ENCODE measurements around the gene EIF3M. TPM values are rescaled to one million over a fixed set of nuclear protein-coding genes. Genes with fewer than 3 reads are reported as not detected.

The EIF3M gene
- polyA plus RNA-seq, 1 of the 3 experiments (the other 2 are of a cell fraction), result 359 TPM

DNA sequence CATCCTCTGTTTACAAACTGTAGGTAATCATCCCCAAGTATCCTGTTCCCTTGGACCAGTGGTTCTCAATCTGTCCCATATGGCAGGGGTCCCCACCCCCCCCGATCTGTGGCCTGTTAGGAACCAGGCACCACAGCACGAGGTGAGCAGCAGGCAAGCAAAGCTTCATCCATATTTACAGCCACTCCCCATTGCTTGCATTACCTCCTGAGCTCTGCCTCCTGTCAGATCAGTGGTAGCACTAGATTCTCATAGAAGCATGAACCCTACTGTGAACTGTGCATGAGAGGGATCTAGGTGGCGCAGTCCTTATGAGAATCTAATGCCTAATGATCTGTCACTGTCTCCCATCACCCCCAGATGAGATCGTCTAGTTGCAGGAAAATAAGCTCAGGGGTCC is 33.4 kb upstream of the EIF3M start:
- no peaks in the 10 kb centered on the region for H3K9me2 ChIP-seq
- no peaks in the 10 kb centered on the region for H3F3A ChIP-seq (replicated peaks; ENCODE audit: insufficient read depth)
- ChIA-PET POLR2A (no interaction called here), CTCF (no interaction called here)
- no peak overlapping the region for H3K9ac ChIP-seq
- no peaks in the 10 kb centered on the region for H4K20me1 ChIP-seq (ENCODE audit: insufficient read depth)
- no peaks in the 10 kb centered on the region for H3K9me3 ChIP-seq
- DNase-seq, result no peak
- TF ChIP-seq TAF1 (IDR thresholded peaks at IDR 0.05; ENCODE audit: borderline replicate concordance, low read depth, low read length), result no peak
- no peak for TF ChIP-seq POLR2AphosphoS5 (IDR thresholded peaks at IDR 0.05; ENCODE audit: low read depth, low read length)
- no peak for TF ChIP-seq SIN3A (IDR thresholded peaks at IDR 0.05; ENCODE audit: borderline replicate concordance, low read depth, low read length)
- TF ChIP-seq YY1 (IDR thresholded peaks at IDR 0.05; ENCODE audit: low read depth), result no peak
- TF ChIP-seq NFIC (IDR thresholded peaks at IDR 0.05; ENCODE audit: borderline replicate concordance), result no peak
- TF ChIP-seq, protein P1, sequence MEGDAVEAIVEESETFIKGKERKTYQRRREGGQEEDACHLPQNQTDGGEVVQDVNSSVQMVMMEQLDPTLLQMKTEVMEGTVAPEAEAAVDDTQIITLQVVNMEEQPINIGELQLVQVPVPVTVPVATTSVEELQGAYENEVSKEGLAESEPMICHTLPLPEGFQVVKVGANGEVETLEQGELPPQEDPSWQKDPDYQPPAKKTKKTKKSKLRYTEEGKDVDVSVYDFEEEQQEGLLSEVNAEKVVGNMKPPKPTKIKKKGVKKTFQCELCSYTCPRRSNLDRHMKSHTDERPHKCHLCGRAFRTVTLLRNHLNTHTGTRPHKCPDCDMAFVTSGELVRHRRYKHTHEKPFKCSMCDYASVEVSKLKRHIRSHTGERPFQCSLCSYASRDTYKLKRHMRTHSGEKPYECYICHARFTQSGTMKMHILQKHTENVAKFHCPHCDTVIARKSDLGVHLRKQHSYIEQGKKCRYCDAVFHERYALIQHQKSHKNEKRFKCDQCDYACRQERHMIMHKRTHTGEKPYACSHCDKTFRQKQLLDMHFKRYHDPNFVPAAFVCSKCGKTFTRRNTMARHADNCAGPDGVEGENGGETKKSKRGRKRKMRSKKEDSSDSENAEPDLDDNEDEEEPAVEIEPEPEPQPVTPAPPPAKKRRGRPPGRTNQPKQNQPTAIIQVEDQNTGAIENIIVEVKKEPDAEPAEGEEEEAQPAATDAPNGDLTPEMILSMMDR (IDR thresholded peaks at IDR 0.05), result no peak
- no peak for TF ChIP-seq FOSL2 (IDR thresholded peaks at IDR 0.05; ENCODE audit: borderline replicate concordance, low read depth)
- no peak for TF ChIP-seq CHD2 (IDR thresholded peaks at IDR 0.05; ENCODE audit: low read length, partially characterized antibody)
- TF ChIP-seq, protein P2, sequence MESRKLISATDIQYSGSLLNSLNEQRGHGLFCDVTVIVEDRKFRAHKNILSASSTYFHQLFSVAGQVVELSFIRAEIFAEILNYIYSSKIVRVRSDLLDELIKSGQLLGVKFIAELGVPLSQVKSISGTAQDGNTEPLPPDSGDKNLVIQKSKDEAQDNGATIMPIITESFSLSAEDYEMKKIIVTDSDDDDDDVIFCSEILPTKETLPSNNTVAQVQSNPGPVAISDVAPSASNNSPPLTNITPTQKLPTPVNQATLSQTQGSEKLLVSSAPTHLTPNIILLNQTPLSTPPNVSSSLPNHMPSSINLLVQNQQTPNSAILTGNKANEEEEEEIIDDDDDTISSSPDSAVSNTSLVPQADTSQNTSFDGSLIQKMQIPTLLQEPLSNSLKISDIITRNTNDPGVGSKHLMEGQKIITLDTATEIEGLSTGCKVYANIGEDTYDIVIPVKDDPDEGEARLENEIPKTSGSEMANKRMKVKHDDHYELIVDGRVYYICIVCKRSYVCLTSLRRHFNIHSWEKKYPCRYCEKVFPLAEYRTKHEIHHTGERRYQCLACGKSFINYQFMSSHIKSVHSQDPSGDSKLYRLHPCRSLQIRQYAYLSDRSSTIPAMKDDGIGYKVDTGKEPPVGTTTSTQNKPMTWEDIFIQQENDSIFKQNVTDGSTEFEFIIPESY (IDR thresholded peaks at IDR 0.05; ENCODE audit: borderline replicate concordance, low read depth), result no peak
- TF ChIP-seq GATA2 (CRISPR knock-in tag; IDR thresholded peaks at IDR 0.05), result no peak
- TF ChIP-seq, protein P3, sequence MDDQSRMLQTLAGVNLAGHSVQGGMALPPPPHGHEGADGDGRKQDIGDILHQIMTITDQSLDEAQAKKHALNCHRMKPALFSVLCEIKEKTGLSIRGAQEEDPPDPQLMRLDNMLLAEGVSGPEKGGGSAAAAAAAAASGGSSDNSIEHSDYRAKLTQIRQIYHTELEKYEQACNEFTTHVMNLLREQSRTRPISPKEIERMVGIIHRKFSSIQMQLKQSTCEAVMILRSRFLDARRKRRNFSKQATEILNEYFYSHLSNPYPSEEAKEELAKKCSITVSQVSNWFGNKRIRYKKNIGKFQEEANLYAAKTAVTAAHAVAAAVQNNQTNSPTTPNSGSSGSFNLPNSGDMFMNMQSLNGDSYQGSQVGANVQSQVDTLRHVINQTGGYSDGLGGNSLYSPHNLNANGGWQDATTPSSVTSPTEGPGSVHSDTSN (IDR thresholded peaks at IDR 0.05), result no peak
- no peak for TF ChIP-seq NRF1 (IDR thresholded peaks at IDR 0.05; ENCODE audit: low read depth, low read length)
- no peak for TF ChIP-seq TEAD4 (IDR thresholded peaks at IDR 0.05; ENCODE audit: borderline replicate concordance, insufficient read depth)
- TF ChIP-seq ELF1 (IDR thresholded peaks at IDR 0.05), result no peak
- 2% methylated on average over 4 of the region's 4 CpGs for WGBS (ENCODE audit: low lambda C conversion rate)
- H3K4me3 ChIP-seq (ENCODE audit: low read depth in 2 of 2, low read length in 1 of 2), result no peak overlapping the region
- H3K36me3 ChIP-seq (replicated peaks in 1 of 2; ENCODE audit: control insufficient read depth in 1 of 2, insufficient read depth in 2 of 2, low read length in 1 of 2), result no peaks in the 10 kb centered on the region
- no peaks in the 10 kb centered on the region for H3K4me1 ChIP-seq (ENCODE audit: control insufficient read depth in 1 of 2, insufficient read depth in 2 of 2, low read depth in 1 of 2, low read length in 1 of 2)
- peaks cover 29% of the 10 kb centered on the region for H3K27me3 ChIP-seq (ENCODE audit: insufficient read depth)
- no peak overlapping the region for H3K4me2 ChIP-seq
- no peak overlapping the region for H3K27ac ChIP-seq (ENCODE audit: low read depth in 2 of 2, low read length in 1 of 2)
- H2AFZ ChIP-seq (ENCODE audit: low read depth), result no peak overlapping the region
- no peaks in the 10 kb centered on the region for H3K79me2 ChIP-seq (ENCODE audit: insufficient read depth)

DNA sequence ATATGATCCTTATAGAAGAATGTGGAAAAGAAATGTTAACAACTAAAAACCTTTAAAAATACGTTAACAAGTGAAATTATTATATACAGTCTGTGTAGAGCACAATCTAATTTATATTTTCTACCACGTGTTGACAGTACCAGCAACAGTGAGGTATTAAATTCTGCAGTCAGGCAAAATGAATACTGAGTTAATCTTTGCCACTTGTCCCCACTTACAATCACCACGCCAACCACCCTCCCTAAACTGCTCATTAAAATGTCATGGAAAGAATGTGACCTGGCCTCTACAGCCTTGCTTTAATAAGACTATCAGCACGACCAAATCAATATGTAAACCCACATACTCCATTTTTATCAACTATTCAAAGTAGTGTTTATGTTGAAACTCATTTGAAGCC is 28.5 kb upstream of the EIF3M start:
- no peak overlapping the region for H3K27ac ChIP-seq (ENCODE audit: low read depth in 2 of 2, low read length in 1 of 2)
- POLR2A ChIA-PET, result no interaction called here
- no peaks in the 10 kb centered on the region for H3K36me3 ChIP-seq (replicated peaks in 1 of 2; ENCODE audit: control insufficient read depth in 1 of 2, insufficient read depth in 2 of 2, low read length in 1 of 2)
- H3K4me2 ChIP-seq, result no peak overlapping the region
- TF ChIP-seq RFX5 (IDR thresholded peaks at IDR 0.05; ENCODE audit: low read length) (no peak), POLR2AphosphoS5 (IDR thresholded peaks at IDR 0.05; ENCODE audit: low read depth, low read length) (no peak), FOSL2 (IDR thresholded peaks at IDR 0.05; ENCODE audit: borderline replicate concordance, low read depth) (no peak), GABPA (IDR thresholded peaks at IDR 0.05; ENCODE audit: low read depth) (no peak), FOXJ3 (CRISPR knock-in tag; IDR thresholded peaks at IDR 0.05) (no peak), NFIC (IDR thresholded peaks at IDR 0.05; ENCODE audit: borderline replicate concordance) (no peak), MEF2A (IDR thresholded peaks at IDR 0.05; ENCODE audit: borderline replicate concordance, low read depth) (no peak), RXRA (IDR thresholded peaks at IDR 0.05; ENCODE audit: borderline replicate concordance, low read depth) (no peak)
- TF ChIP-seq, protein P4, sequence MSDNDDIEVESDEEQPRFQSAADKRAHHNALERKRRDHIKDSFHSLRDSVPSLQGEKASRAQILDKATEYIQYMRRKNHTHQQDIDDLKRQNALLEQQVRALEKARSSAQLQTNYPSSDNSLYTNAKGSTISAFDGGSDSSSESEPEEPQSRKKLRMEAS (IDR thresholded peaks at IDR 0.05; ENCODE audit: low read depth), result no peak
- H2AFZ ChIP-seq (ENCODE audit: low read depth), result no peak overlapping the region
- H4K20me1 ChIP-seq (ENCODE audit: insufficient read depth), result no peaks in the 10 kb centered on the region
- DNase-seq, result no peak
- H3K27me3 ChIP-seq (ENCODE audit: insufficient read depth), result peaks cover 14% of the 10 kb centered on the region; the same call in 1 of the 2 replicates
- no peaks in the 10 kb centered on the region for H3K4me1 ChIP-seq (ENCODE audit: control insufficient read depth in 1 of 2, insufficient read depth in 2 of 2, low read depth in 1 of 2, low read length in 1 of 2)
- WGBS (ENCODE audit: low lambda C conversion rate), result 9% methylated on average over 4 of the region's 4 CpGs
- CTCF ChIA-PET, result no interaction called here
- no peak overlapping the region for H3K4me3 ChIP-seq (ENCODE audit: low read depth in 2 of 2, low read length in 1 of 2)
- no peaks in the 10 kb centered on the region for H3K9me2 ChIP-seq
- H3K9ac ChIP-seq, result no peak overlapping the region
- H3K79me2 ChIP-seq (ENCODE audit: insufficient read depth), result no peaks in the 10 kb centered on the region
- H3K9me3 ChIP-seq, result no peaks in the 10 kb centered on the region
- H3F3A ChIP-seq (replicated peaks; ENCODE audit: insufficient read depth), result no peaks in the 10 kb centered on the region

Measured in SK-N-SH (cell line).